ENCODE measurements around the gene USP10.
A peak's percentile ranks its signal among the peaks of the same experiment; 100 is the strongest.

USP10 gene

GRCh38 chr16:84752600-84752999 is 52.8 kb downstream of the USP10 start:
- CTCF ChIA-PET: interaction anchor here (0.6 to 6.8 kb wide), 11 partner anchors 14 to 339 kb away, joined by 3 to 144 read pairs (median 15); no protein-coding TSS in a partner anchor
- Histone ChIP-seq H3K9me3 (ENCODE audit: control insufficient read depth, insufficient read depth, low read depth, low read length) (no peaks in the 10 kb centered on the region), H3K4me3 (ENCODE audit: low read depth, low read length) (no peak overlapping the region), H3K36me3 (ENCODE audit: control insufficient read depth in 2 of 2, insufficient read depth in 1 of 2, low read length in 2 of 2) (peaks cover 0 to 5% of the 10 kb centered on the region in 2 experiments; a peak in 2 of 3 replicates), H3K4me1 (ENCODE audit: control insufficient read depth, insufficient read depth, low read length) (peaks cover 4% of the 10 kb centered on the region; the same call in 1 of the 2 replicates), H3K27ac (ENCODE audit: extremely low read depth, low read depth, low read length) (no peak overlapping the region)
- POLR2A ChIA-PET: no interaction called here
- TF ChIP-seq ZNF248 (tag by site-specific recombination; IDR thresholded peaks at IDR 0.05) (no peak), ZNF366 (tag by site-specific recombination; conservative IDR thresholded peaks at IDR 0.05) (no peak), SETDB1 (IDR thresholded peaks at IDR 0.05; ENCODE audit: insufficient read length, low read length) (no peak), ZNF521 (tag by site-specific recombination; IDR thresholded peaks at IDR 0.05) (no peak), ZNF571 (tag by site-specific recombination; IDR thresholded peaks at IDR 0.05) (no peak), ZNF596 (tag by site-specific recombination; IDR thresholded peaks at IDR 0.05) (no peak), SP2 (tag by site-specific recombination; IDR thresholded peaks at IDR 0.05) (no peak), WT1 (tag by site-specific recombination; IDR thresholded peaks at IDR 0.05) (no peak), AEBP2 (tag by site-specific recombination; IDR thresholded peaks at IDR 0.05; ENCODE audit: borderline replicate concordance) (no peak), ZSCAN18 (tag by site-specific recombination; IDR thresholded peaks at IDR 0.05) (no peak), ELK4 (IDR thresholded peaks at IDR 0.05; ENCODE audit: borderline replicate concordance, low read depth, low read length) (no peak), GFI1B (tag by site-specific recombination; IDR thresholded peaks at IDR 0.05) (no peak), ZNF426 (tag by site-specific recombination; IDR thresholded peaks at IDR 0.05) (no peak), ZNF221 (tag by site-specific recombination; IDR thresholded peaks at IDR 0.05; ENCODE audit: borderline replicate concordance) (no peak), ZXDB (tag by site-specific recombination; IDR thresholded peaks at IDR 0.05) (no peak), KLF1 (tag by site-specific recombination; IDR thresholded peaks at IDR 0.05) (no peak), MYNN (tag by site-specific recombination; IDR thresholded peaks at IDR 0.05; ENCODE audit: borderline replicate concordance) (no peak), ZNF394 (tag by site-specific recombination; IDR thresholded peaks at IDR 0.05; ENCODE audit: borderline replicate concordance) (no peak), ZNF174 (tag by site-specific recombination; IDR thresholded peaks at IDR 0.05) (no peak)

- POLR2A ChIA-PET: interaction anchor here (0.6 kb wide), 1 partner anchor 120 kb away, joined by 4 read pairs; no protein-coding TSS in a partner anchor
- H3K4me1 ChIP-seq (ENCODE audit: control insufficient read depth, insufficient read depth, low read length): peaks cover 4% of the 10 kb centered on the region; the same call in 1 of the 2 replicates
- H3K4me3 ChIP-seq (ENCODE audit: low read depth, low read length): no peak overlapping the region
- no peak overlapping the region for H3K27ac ChIP-seq (ENCODE audit: extremely low read depth, low read depth, low read length)
- no peaks in the 10 kb centered on the region for H3K9me3 ChIP-seq (ENCODE audit: control insufficient read depth, insufficient read depth, low read depth, low read length)
- peaks cover 0 to 11% of the 10 kb centered on the region in 2 experiments; a peak in 2 of 3 replicates for H3K36me3 ChIP-seq (ENCODE audit: control insufficient read depth in 2 of 2, insufficient read depth in 1 of 2, low read length in 2 of 2)
- TF ChIP-seq INSM2 (tag by site-specific recombination; IDR thresholded peaks at IDR 0.05) (no peak), ZNF768 (tag by site-specific recombination; IDR thresholded peaks at IDR 0.05) (no peak), YY1 (tag by site-specific recombination; IDR thresholded peaks at IDR 0.05) (no peak), OSR2 (tag by site-specific recombination; IDR thresholded peaks at IDR 0.05) (peak; percentile 27; the same call in 1 of the 2 replicates), ZNF792 (tag by site-specific recombination; IDR thresholded peaks at IDR 0.05) (no peak), ZBTB17 (tag by site-specific recombination; IDR thresholded peaks at IDR 0.05) (0 out of 2 replicates have a peak, but pooled peaks have one; percentile 20), ZNF184 (tag by site-specific recombination; IDR thresholded peaks at IDR 0.05) (no peak), KLF1 (tag by site-specific recombination; IDR thresholded peaks at IDR 0.05) (no peak), ZFHX2 (tag by site-specific recombination; conservative IDR thresholded peaks at IDR 0.05) (no peak), ZNF335 (tag by site-specific recombination; conservative IDR thresholded peaks at IDR 0.05) (peak; percentile 34), ZSCAN23 (tag by site-specific recombination; IDR thresholded peaks at IDR 0.05) (no peak)
- CTCF ChIA-PET: interaction anchor here (0.6 to 6.8 kb wide), 36 partner anchors 9 to 820 kb away, joined by 3 to 144 read pairs (median 5); no protein-coding TSS in a partner anchor
Measured at GRCh38 chr16:84753412-84754326, 53.9 kb downstream of the USP10 start.

Measured in HEK293 (cell line).